Activated CD4-positive, alpha-beta T cell treated with anti-CD3 and anti-CD28 coated beads, Interleukin-2, Interleukin-6, amounts not matched to agents 100 ng/mL and 50 ng/mL, durations not matched to agents 16 hours and 8 hours (primary cell): ENCODE measurements around the gene CHD5.

Experiments
- DNase-seq: peaks from one replicate; pipeline ENCODE4 v3.0.0-alpha.2; 2020

The CHD5 gene

DNA sequence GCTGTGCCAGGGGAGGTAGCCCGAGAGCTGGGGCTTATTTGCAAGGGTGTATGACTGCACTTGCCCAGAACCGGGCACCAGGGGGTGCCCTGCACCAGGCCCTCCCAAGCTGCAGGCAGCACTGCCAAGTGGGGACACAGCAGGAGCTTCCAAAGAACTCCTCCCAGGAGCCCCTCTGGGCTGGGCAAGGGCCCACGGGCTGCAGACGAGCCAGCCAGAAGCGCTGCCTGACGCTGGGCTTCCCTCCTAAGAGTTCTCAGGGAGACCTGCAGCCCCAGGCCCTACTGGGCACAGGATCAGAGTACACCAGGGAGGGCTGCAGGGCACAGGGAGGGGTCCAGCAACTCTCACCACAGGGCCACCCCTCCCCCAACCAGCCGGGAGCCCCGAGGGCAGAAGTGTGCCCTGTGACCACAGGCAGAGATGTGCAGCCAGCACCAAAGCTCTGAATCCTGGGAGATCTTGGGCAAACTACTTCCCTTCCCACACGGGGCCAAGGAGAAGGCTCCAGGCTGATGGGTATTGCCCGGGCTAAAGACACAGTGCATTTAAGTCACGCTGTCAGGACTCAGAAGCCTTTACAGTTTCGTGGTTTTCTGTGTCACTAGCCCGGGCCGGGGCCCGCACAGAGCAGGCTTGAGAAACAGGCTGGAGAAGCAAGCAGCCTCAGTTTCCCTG is 71.0 kb downstream of the CHD5 start:
- DNase-seq, result peak; percentile 64

DNA sequence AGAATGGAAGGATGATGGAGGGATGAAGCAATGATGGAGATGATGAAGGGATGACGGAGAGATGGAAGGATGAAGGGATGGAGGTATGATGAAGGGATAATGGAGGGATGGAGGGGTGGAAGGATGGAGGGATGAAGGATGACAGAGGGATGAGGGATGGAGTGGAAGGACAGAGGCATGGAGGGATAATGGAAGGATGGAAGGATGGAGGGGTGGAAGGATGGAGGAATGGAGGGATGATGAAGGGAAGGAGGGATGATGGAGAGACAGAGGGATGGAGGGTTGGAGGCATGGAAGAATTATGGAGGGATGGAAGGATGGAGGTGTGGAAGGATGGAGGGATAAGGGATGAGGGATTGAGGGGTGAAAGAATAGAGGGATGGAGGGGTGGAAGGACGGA is 71.6 kb downstream of the CHD5 start:
- no peak for DNase-seq

DNA sequence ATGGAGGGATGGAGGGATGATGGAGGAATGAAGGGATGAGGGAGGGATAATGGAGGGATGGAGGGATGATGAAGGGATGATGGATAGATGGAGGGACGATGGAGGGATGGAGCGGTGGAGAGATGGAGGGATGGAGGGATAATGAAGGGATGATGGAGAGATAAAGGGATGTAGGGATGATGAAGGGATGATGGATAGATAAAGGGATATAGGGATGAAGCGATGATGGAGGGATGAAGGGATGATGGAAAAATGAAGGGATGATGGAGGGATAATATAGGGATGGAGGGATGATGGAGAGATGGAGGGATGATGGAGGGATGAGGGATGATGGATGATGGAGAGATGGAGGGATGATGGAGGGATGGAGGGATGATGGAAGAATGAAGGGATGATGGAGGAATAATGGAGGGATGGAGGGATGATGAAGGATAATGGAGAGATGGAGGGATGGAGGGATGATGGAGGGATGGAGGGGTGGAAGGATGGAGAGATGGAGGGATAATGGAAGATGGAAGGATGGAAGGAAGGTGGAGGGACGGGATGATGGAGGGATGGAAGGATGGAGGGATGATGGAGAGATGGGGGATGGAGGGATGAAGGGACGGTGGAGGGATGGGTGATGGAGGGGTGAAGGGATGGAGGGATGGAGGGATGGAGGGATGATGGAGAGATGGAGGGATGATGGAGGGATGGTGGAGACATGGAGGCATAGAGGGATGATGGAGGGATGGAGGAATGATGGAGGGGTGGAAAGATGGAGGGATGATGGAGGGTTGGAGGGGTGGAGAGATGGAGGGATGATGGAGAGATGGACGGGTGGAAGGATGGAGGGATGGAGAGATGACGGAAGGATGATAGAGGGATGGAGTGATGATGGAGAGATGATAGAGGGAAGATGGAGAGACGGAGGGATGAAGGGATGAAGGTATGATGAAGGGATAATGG is 72.4 kb downstream of the CHD5 start:
- DNase-seq, result no peak

DNA sequence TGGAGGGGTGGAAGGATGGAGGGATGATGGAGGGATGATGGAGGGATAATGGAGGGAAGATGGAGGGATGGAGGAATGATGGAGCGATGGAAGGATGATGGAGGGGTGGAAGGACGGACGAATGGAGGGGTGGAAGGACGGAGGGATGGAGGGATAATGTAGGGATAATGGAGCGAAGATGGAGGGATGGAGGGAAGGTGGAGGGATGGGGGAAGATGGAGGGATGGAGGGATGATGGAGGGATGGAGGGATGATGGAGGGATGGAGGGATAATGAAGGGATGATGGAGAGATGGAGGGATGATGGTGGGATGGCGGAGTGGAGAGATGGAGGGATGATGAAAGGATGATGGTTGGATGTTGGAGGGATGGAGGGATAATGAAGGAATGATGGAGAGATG is 73.1 kb downstream of the CHD5 start:
- no peak for DNase-seq

DNA sequence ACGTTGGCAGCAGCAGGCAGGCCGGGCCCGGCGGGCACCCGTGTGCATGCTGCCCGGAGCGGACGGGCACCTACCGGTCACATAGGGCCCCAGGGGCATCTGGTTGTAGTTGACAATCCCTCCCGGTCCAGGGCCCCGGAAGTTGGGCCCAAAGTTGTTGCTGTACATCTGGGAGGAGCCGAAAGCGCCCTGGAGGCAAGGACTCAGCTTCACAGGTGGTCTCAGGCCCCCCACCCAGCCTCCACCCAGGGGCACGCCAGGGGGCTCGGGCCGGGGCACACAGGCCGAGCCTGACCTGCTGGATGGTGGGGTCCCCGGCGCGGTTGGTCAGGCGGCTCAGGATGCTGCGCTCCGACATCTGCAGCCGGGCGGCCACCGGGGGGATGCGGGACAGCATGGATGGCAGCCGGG is 73.8 kb downstream of the CHD5 start:
- DNase-seq, result no peak

DNA sequence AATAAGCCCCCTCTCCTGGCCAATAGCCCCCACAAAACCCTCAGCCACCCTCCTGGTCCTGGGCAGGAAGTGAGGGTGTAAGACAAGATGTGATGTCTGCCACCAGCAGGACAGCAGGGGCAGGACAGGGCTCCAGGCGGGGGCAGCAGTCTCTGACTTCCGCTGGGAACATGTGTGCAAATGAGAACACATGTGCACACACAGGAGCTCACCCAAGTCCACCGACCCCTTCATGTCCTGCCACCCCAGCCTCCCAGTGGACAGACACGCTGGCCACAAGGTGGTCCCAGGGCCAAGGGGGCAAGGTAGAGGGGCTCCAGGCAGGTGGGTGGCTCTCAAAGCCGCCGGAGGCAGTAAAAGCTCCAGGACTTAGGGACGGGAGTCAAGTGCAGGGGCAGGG is 74.4 kb downstream of the CHD5 start:
- no peak for DNase-seq

DNA sequence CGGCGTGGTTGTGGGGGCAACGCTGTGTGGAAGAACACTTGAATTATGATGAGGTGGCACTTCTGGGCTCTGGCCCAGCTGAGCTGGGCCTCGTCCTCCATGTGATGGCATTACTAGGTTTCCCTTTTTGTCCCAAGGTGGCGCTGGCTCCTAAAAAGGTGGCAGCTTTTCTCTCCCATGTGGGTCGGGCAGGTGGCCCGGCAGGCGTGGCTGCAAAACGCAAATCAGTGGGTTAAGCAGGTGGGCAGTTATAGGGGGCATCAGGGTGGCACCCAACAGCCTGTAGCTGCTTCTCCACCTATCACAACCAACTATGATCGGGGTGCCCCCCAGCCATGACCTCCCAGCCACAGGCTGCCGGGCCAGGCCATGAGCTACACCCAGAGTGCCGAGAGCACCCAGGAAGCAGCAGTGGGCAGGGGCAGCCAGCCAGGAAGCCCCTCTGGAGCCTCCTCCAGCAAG is 74.9 kb downstream of the CHD5 start:
- no peak for DNase-seq

DNA sequence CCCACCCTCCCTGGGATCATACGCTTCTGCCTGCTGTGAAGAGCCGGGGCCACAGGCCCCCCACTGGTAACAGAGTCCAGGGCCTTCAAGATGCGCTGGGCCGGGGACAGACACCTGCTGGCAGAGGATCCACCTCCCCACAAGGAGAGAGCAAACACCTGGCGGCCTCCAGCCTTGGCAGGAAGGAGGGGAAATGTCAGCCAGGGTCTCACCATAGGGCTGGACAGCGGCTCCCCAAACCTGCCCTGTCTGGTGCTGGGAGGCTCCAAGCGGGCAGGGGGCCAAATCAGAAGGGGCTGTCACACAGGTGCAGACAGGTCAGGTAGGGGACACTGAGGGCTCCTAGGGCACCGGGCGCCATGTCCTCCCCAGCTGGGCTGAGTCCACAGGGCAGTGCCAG is 75.5 kb downstream of the CHD5 start:
- no peak for DNase-seq

DNA sequence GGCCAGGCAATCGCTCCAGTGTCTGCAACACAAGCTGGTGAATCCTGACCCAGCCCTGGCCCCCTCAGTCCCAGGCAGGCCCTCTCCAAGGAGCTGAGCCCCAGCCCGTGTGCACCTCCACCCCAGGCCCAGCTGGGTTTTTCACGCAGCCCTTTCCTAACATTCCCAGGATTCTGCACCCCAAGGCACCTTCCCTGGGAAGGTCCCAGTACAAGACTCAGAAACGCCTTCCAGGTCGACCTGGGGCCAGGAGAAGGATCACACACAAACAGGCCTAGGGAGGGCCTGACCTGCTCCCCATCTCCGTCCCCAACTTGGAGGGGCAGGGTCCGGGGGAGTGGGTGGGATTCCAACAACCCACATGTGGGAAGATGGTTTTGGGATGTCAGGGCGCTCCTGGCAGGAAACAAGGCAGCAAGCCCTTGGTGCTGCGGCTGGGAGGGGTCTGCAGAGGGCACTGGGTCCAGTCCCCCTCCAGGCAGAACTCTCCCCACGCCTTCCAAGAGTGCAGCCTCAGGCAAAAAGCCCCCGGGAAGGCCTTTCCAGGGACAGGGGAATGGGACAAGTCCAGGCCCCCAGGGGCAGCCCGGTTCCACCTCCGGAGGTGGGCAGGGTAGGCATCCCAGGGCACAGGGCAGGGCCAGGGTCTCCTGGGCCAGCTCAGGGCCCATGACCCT is 76.1 kb downstream of the CHD5 start:
- DNase-seq, result no peak

DNA sequence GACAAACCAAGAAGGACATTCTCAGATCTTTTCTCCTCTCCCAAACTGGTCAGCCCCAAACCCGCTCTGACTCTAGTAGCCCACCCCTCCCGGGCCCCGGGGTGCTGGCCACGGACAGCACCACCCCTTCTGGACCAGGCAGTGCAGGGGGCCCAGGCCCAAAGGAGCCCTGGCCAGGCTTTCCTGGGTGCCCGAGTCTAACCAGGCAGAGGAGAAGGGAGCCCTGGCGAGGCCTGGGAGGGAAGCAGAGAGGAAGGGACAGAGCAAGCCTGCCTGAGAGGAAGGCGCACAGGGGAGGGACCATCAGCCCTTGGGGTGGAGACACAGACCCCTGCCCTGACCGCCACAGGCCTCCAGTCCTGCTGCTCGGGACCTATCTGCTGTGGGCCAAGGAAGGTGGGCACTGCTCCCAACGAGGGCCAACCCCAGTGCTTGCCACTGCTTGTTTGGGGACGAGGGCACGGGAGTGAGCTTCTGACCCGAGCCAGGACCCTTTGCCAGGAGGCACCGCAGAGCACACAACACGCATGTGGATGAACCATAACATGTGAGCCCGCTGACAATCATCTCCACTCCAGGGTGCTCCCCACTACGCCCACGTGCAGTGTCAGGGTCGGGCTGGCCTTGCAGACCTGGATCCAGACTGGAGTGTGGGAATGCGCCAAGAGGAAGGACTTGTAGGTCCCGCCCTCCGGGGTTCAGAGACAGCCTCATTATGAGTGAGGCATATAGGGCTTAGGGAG is 76.8 kb downstream of the CHD5 start:
- DNase-seq, result no peak

DNA sequence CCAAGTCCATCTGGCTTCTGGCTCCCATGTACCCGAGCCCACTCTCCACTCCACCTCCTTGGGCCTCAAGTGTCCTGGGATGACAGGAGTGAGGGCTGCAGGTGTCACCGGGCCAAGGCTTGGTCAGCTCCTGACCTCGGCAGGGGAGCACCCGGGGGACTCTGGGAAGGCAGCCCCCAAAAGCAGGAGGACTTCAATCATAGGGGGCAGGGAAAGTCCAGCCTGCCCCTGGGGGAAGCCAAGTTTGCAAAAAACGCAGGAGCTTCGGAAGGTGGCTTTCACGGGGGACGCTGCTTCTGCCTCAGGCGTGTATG is 77.6 kb downstream of the CHD5 start:
- no peak for DNase-seq

DNA sequence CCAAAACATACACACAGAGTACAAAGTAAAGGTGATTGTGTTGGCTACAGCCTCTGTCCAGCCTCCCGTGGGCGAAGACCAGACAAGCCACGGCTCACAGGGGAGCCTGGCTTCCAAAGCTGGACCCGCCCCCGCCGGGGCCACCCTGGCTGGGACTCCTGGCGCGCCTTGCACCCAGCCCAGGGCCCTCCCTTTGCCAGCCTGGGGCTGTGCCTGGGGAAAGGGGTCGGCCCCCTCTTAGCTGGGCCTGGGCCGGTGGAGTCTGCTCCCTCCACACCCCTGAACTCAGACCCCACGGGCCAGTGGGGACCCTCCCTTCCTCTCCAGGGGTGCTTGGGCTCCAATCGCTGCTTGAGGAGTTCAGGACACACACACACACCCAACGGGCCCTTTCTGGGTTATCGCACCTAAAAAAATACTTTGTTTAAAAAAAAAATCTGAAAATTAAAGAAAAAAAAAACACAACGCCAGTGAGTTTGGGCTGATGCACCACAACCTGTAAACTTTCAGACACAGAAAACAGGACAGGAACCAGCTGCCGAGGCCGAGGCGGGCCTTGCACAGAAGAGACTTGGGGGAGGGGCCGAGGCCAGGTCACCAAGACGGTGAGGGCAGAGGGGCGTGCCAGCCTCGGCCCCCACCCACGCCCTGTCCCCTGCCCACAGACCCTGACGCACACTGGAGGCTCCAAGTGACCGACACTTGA is 78.1 kb downstream of the CHD5 start:
- DNase-seq, result no peak

DNA sequence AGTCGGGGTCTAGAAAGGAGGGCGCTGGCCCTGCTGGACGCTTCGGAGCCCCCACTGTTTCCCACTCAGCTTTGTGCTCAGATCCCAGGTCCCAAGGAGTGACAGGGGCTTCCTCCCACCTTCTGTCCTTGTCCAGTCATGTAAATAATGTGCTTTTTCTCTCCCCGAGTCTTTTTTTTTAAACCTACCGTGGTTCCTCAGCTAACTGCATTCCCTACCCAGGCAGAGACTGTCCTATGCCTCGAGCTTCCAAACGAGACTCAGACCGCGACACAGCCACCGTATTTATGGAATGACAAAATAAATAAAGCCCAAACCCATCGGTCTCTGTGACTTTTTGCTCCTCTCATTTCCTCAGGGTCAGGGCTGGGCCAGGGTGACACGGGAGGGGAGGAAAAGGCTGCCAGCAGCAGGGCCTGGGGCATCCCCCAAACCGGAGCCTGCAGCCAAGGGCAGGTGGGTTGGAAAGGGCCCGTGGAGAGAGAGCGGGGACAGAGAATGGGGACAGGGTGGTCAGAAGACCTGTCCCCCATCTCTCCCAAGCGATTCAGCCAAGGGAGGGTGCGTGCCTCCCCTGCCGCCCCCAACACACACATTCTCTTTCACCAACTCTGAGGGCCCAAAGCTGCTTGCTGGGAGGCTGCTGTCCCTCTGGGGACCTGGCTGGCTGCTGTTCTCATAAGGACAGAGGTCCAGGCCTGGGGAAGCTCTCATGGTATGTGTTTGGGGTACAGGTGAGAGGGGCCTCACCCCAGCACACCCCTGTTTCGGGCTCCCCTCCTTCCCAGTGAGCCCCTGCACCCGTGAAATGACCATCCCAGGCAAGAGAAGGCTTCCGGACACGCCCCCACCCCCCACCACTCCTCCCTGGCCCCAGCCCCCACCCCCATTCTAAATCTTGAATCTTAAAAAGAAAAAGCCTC is 79.0 kb downstream of the CHD5 start:
- DNase-seq, result peak; percentile 31

DNA sequence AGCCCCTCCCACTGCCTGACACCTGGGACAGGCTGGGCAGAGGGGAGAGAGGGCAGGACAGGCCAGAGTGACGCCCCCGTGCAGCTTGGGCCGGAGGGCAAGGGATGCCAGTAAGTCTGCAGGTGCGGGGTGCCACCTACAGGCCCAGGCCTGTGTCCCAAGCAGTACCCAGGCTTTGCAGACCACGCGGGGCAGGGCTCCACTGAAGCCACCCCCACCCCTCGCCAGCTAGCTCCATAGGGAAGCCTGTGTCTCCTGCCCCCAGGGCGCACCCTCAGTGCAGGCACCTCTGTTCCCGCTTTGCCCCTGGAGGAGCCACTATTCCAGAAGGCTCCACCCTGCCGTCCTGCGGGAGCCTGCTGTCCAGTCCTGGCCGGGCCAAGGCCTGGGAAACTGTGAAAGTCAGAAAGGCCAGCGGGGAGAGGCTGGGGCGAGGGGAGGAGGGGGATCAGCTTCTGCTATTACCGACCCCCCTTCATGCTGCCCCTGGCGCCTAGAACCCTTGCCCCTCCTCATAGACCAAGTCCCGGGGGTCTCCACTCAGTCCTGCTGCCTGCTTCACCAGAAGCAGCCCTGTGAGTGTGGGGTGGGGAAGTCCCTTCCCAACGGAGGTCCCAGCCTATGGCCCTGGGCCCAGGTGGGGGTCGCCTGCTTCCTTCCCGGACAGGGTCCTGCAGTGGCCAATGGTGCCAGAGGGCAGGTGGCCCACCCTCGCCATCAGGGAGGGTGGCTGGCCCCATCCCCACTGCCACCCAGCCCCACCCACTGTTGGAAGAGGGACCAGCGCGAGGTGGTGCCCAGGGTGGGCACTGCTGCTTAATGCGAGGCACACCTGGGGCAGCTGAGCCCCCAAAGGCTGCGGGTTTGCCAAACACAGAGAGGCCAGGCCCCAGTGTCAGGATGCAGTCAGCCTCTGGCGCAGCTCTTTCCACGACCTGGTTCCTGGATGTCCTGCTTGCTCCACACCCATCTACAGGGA is 80.0 kb downstream of the CHD5 start:
- no peak for DNase-seq

DNA sequence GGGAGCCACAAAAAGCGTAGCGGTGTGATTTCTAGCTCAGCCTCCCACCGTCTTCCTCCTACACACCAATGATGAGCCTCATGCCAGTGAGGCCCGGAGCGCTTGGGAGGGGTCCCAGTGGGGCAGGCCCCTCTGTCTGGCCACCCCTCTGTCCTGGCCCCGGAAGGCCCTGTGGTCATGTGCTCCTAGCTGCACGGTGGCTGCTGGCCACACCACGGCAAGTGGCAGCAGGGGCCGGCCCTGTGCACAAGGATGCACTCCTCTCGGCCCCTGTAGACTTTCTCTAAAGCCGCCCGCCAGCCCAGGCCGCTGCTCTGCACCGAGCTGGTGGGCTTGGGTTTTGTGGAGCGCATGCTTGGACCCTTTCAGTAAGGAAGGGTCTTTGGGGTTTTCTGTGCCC is 80.8 kb downstream of the CHD5 start:
- DNase-seq, result no peak

DNA sequence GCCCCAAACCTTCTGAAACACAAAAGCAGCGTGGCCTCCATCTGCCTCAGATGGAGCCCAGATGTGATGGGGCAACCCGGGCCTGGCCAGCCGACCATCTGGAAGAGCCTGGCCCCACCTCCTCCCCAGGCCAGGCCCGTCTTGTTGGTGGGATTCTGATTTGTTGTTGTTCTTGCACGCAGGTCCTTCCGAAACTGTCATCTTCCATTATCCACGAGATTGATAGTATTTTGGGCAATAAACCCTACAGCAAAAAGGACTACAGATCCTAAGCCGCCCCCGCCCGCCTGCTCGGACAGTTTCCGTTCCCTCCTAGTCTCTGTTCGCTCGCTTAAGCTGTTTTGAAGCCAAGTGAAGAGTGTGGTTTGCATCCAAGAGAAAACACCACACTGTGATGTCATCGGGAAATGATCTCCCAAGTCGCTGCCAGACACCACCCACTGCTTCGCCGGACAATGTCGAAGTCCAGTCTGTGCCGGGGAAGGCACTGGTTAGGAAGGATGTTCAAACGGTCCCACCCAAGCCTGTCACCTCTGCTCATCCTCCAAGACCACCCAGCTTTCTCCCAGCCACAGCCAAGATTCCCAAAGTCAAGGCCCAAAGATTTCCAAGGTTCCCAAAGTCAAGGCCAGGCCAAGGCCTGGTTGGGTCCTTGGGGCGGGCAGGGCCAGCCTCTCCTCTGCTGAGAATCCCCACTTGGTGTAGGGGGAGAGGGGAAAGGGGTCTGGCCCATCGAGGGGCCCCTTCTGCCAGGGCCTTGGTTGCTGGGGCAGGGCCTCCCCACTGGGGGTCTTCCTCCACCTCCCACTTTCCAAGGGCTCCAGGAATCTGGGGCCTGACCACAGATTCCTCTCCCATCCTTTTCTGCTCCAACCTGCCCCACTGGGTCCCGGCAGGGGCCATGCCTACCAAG is 81.6 kb downstream of the CHD5 start:
- no peak for DNase-seq

DNA sequence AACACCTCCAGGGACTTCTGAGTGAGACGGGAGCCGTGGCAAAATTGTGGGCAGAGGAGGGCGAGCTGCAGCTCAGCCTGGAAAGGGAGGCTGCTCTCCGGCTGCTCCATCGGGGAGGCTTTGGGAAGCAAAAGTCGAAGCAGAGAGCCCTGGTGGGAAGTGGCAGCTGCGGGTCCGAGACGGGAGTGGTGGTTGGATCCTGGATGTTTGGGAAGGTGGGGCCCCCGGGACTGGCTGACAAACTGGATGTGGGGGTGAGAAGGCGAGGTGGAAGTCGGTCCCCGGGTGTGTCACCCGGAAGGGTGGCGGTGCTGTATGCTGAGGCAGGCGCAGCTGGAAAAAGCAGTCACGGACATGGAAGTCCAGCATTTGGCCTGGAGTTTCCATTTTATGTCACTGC is 82.3 kb downstream of the CHD5 start:
- no peak for DNase-seq

DNA sequence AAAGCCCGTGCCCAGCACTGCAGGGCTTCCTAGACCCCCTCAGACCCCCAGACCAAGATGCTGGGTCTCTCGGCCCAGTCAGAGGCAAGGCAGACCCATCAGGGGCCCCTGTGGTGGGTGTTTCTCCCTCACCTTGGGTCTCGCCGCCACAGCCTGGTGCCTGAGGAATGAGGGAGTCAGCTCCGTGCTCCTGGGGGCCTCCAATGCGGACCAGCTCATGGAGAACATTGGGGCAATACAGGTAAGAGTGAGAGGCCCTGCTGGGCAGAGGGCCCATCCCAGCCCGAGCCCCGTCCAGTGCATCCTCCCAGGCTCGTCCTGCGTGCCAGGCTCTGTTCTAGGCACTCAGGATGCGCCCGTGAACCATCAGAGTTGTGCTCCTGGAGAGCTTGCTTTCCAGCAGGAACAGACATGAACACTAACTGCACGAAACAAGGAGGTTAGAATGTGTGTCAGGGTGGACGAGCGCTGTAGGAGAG is 83.0 kb downstream of the CHD5 start:
- DNase-seq, result no peak
